GM23338 (cell line): ENCODE results near the gene SLC20A1. TPM values are rescaled to one million over a fixed set of nuclear protein-coding genes. Genes with fewer than 3 reads are reported as not detected.

Source experiments
- ATAC-seq: fragments of 200-7000 bp; cut with Tn5 transposase; 3 replicates; pipeline ENCODE4 v1.9.1; 2020
- DNase-seq: peaks from one replicate; pipeline ENCODE4 v3.0.0-alpha.2; 2015; ENCODE audit warnings: low spot score
- H2AFZ ChIP-seq: fragments of 200-600 bp; sonication (generic); 2 replicates; pipeline ENCODE4 v1.8.0; 2016; ENCODE audit warnings: antibody characterized with exemption, mild to moderate bottlenecking, moderate library complexity
- H3F3A ChIP-seq: fragments of 200-600 bp; sonication (generic); replicated peaks from 2 replicates; pipeline ENCODE4 v1.8.0; 2017; ENCODE audit warnings: antibody characterized with exemption, mixed run types, low read depth
- H3K27ac ChIP-seq: fragments of 200-600 bp; sonication (generic); 2 replicates; pipeline ENCODE4 v1.6.1; 2016; ENCODE audit warnings: low read depth
- H3K27me3 ChIP-seq: fragments of 200-600 bp; sonication (generic); 2 replicates; pipeline ENCODE4 v1.8.0; 2016; ENCODE audit warnings: mild to moderate bottlenecking, mixed run types, moderate library complexity; ENCODE audit not compliant: insufficient read depth
- H3K36me3 ChIP-seq: fragments of 200-600 bp; sonication (generic); 2 replicates; pipeline ENCODE4 v1.8.0; 2016; ENCODE audit warnings: mild to moderate bottlenecking; ENCODE audit not compliant: insufficient read depth
- H3K4me1 ChIP-seq: fragments of 200-600 bp; sonication (generic); 2 replicates; pipeline ENCODE4 v1.8.0; 2016; ENCODE audit warnings: mild to moderate bottlenecking, moderate library complexity; ENCODE audit not compliant: insufficient read depth
- H3K4me2 ChIP-seq: fragments of 200-600 bp; sonication (generic); 2 replicates; pipeline ENCODE4 v1.7.1; 2017; ENCODE audit warnings: mixed run types
- H3K4me3 ChIP-seq: fragments of 200-600 bp; sonication (generic); 2 replicates; pipeline ENCODE4 v1.6.1; 2016; ENCODE audit warnings: mixed run types
- H3K79me2 ChIP-seq: fragments of 200-600 bp; sonication (generic); replicated peaks from 2 replicates; pipeline ENCODE4 v1.8.0; 2017; ENCODE audit warnings: mild to moderate bottlenecking; ENCODE audit not compliant: insufficient read depth
- H3K9me2 ChIP-seq: fragments of 200-600 bp; sonication (generic); 2 replicates; pipeline ENCODE4 v1.8.0; 2017; ENCODE audit not compliant: insufficient read depth
- H4K20me1 ChIP-seq: fragments of 200-600 bp; sonication (generic); replicated peaks from 2 replicates; pipeline ENCODE4 v1.8.0; 2017; ENCODE audit warnings: mild to moderate bottlenecking; ENCODE audit not compliant: insufficient read depth
- H3K27ac Mint-ChIP-seq: 2 replicates; pipeline ENCODE4 v1.8.0; 2020; ENCODE audit warnings: inconsistent platforms, mild to moderate bottlenecking, moderate library complexity, mixed read lengths
- H3K27me3 Mint-ChIP-seq: 3 replicates; pipeline ENCODE4 v1.8.0; 2022; ENCODE audit warnings: low read depth, mild to moderate bottlenecking, moderate library complexity, mixed read lengths, inconsistent platforms; ENCODE audit not compliant: insufficient read depth, poor library complexity
- H3K36me3 Mint-ChIP-seq: 3 replicates; pipeline ENCODE4 v1.8.0; 2021; ENCODE audit warnings: low read depth, mild to moderate bottlenecking, inconsistent platforms, moderate library complexity, mixed read lengths
- H3K4me1 Mint-ChIP-seq: 3 replicates; pipeline ENCODE4 v1.8.0; 2020; ENCODE audit warnings: mild to moderate bottlenecking, inconsistent platforms, mixed read lengths
- H3K4me3 Mint-ChIP-seq: 3 replicates; pipeline ENCODE4 v1.8.0; 2021; ENCODE audit warnings: moderate library complexity, mild to moderate bottlenecking, inconsistent platforms, mixed read lengths
- H3K9me3 Mint-ChIP-seq: 3 replicates; pipeline ENCODE4 v1.8.0; 2020; ENCODE audit warnings: moderate library complexity, mild to moderate bottlenecking, inconsistent platforms, mixed read lengths
- EZH2 ChIP-seq: fragments of 200-600 bp; sonication (generic); IDR thresholded peaks from one replicate; pipeline ENCODE4 v1.8.0; 2017; ENCODE audit warnings: antibody characterized with exemption, mild to moderate bottlenecking, low read depth; ENCODE audit not compliant: unreplicated experiment
- EZH2phosphoT487 ChIP-seq: fragments of 200-600 bp; sonication (generic); IDR thresholded peaks from one replicate; pipeline ENCODE4 v1.8.1; 2018; ENCODE audit warnings: antibody characterized with exemption; ENCODE audit not compliant: unreplicated experiment
- JUNB ChIP-seq: IDR thresholded peaks from one replicate; pipeline ENCODE4 v1.6.1; 2016; ENCODE audit warnings: antibody characterized with exemption; ENCODE audit not compliant: unreplicated experiment
- NANOG ChIP-seq: IDR thresholded peaks from 2 replicates; pipeline ENCODE4 v1.6.1; 2016; ENCODE audit warnings: antibody characterized with exemption, borderline replicate concordance
- POLR2AphosphoS5 ChIP-seq: IDR thresholded peaks from 2 replicates; pipeline ENCODE4 v1.6.1; 2016; ENCODE audit warnings: antibody characterized with exemption, low read depth
- ZNF114 ChIP-seq: fragments of 250-450 bp; sonication (Bioruptor Pico); IDR thresholded peaks from 2 replicates; pipeline ENCODE4 v1.5.0; 2020; ENCODE audit warnings: mild to moderate bottlenecking, moderate library complexity
- ZNF331 ChIP-seq: fragments of 250-450 bp; sonication (Bioruptor Pico); IDR thresholded peaks from 2 replicates; pipeline ENCODE4 v1.5.0; 2020; ENCODE audit warnings: low read depth, mild to moderate bottlenecking, moderate library complexity
- polyA plus RNA-seq: library from polyadenylated mRNA; unstranded; fragments of >200 nt; fragmentation: Nextera tagmentation; extraction: Ambion mirVana; gene quantifications from 2 replicates; pipeline ENCODE4 v1.2.1, GENCODE V29; 2016
- total RNA-seq: library from RNA; depleted of rRNA; stranded (reverse); fragments of >200 nt; shearing (Covaris generic); gene quantifications from 2 replicates; pipeline ENCODE4 v1.2.3, GENCODE V29; 2014
- TF ChIP-seq, protein P1 (sequence below): IDR thresholded peaks from 2 replicates; pipeline ENCODE4 v1.6.1; 2016; ENCODE audit warnings: antibody characterized with exemption
- TF ChIP-seq, protein P2 (sequence below), 2 experiments: fragments of 200-600 bp in 1 of 2; sonication (generic) in 1 of 2; conservative IDR thresholded peaks; 2 replicates each; pipeline versions ENCODE4 v1.5.1 to v1.6.1; 2016 to 2017; ENCODE audit warnings: antibody characterized with exemption in 2 of 2, low read depth in 2 of 2, mild to moderate bottlenecking in 2 of 2, moderate library complexity in 1 of 2

The SLC20A1 gene
- total and polyA plus RNA-seq, 2 experiments from 2014 or later = 52.9 to 84.3 TPM

DNA sequence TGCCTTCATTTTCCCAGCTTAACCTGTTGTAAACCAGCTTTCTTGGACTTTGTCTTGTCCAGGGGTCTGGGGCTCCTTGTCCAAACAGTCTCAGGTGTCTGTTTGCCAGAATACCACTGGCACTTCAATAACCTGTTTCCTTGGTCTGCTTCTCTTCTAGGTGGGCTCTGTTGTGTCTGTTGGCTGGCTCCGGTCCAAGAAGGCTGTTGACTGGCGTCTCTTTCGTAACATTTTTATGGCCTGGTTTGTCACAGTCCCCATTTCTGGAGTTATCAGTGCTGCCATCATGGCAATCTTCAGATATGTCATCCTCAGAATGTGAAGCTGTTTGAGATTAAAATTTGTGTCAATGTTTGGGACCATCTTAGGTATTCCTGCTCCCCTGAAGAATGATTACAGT lies 17.0 kb downstream of the SLC20A1 start:
- no peak overlapping the region for H2AFZ ChIP-seq
- H3K27ac ChIP-seq = no peak overlapping the region
- no peaks in the 10 kb centered on the region for H3K9me3 Mint-ChIP-seq
- no peak for DNase-seq
- no peak overlapping the region for H3K4me3 ChIP-seq
- peaks cover 34% of the 10 kb centered on the region for H4K20me1 ChIP-seq
- H3K27ac Mint-ChIP-seq = no peak overlapping the region
- H3K9me2 ChIP-seq = no peaks in the 10 kb centered on the region
- H3K4me3 Mint-ChIP-seq = no peak overlapping the region
- H3K79me2 ChIP-seq = peaks cover 11% of the 10 kb centered on the region; the same call in 1 of the 2 replicates
- TF ChIP-seq NANOG = no peak
- H3F3A ChIP-seq = 0 out of 2 replicates have a peak, but pooled peaks cover 5% of the 10 kb centered on the region
- H3K27me3 ChIP-seq = no peaks in the 10 kb centered on the region
- no peak for ATAC-seq
- H3K27me3 Mint-ChIP-seq = peaks cover 2% of the 10 kb centered on the region
- H3K36me3 ChIP-seq = peaks cover 58% of the 10 kb centered on the region
- H3K4me2 ChIP-seq = no peak overlapping the region
- no peaks in the 10 kb centered on the region for H3K4me1 Mint-ChIP-seq
- H3K36me3 Mint-ChIP-seq = peaks cover 70% of the 10 kb centered on the region
- no peaks in the 10 kb centered on the region for H3K4me1 ChIP-seq

DNA sequence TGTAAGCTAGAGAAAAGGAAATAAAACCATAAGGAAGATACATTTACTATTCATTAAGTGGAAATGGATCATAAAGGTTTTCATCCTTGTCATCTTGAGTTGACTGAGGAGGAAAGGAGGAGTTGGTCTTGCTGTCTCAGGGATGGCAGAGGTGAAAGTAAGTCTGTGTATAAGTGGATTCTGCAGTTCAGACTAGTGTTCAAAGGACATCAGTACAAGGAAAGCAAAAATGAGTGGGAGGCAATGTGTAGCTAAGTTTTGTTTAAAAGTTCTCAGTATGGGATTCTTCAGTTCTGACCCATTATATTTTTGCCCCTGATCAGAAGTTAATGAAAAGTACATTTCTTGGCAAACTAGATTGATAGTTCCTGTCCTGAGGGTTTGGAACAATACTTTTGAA lies 18.9 kb downstream of the SLC20A1 start:
- Mint-ChIP-seq H3K4me1 (no peaks in the 10 kb centered on the region), H3K27me3 (no peaks in the 10 kb centered on the region), H3K4me3 (no peak overlapping the region), H3K9me3 (no peaks in the 10 kb centered on the region), H3K27ac (no peak overlapping the region; the same call in 1 of the 2 replicates), H3K36me3 (peaks cover 50% of the 10 kb centered on the region)
- H3K36me3 ChIP-seq = peaks cover 39% of the 10 kb centered on the region
- TF ChIP-seq EZH2phosphoT487 (no peak), ZNF114 (no peak), JUNB (no peak)
- no peak overlapping the region for H3K4me2 ChIP-seq
- H3K4me3 ChIP-seq = no peak overlapping the region
- DNase-seq (no peak), ATAC-seq (no peak)
- H3F3A ChIP-seq = 0 out of 2 replicates have a peak, but pooled peaks cover 5% of the 10 kb centered on the region
- no peaks in the 10 kb centered on the region for H3K27me3 ChIP-seq
- no peak overlapping the region for H3K27ac ChIP-seq
- H4K20me1 ChIP-seq = peaks cover 27% of the 10 kb centered on the region
- H3K9me2 ChIP-seq = no peaks in the 10 kb centered on the region
- H2AFZ ChIP-seq = no peak overlapping the region
- H3K4me1 ChIP-seq = no peaks in the 10 kb centered on the region
- H3K79me2 ChIP-seq = peaks cover 4% of the 10 kb centered on the region; the same call in 1 of the 2 replicates

DNA sequence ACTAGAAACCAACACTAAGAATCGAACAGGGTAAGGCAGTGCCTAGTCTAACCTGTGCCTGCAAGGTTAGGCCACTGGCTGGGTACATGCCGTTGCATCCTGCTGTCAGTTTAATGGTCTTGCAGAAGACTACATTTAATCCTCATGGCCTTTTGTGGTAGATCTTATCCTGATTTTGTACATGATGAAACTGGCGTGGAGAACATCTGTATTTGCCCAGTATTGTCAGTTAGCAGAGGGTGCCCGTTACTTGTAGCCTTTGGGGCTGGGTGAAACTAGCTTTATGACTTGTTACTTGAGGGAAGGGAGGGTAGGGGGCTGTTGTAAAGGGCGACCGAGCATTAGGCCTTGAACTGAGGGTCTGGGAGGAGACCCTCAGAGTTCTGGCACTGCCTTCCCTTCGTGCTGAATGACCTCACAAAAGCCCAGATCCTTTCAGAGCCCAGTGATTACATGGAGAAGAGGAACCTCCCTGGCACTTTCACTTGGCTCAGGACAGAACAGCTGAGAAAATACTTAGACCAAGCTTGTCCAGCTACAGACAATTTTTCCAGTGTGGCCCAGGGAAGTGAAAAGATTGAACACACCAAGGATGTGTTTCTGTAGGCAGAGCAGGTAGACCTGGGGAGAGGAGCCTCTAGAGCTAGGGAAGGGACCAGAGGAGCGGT lies 19.5 kb downstream of the SLC20A1 start:
- H3K27ac ChIP-seq = peak overlapping the region; percentile 72; the same call in 1 of the 2 replicates
- no peak overlapping the region for H3K4me3 ChIP-seq
- H2AFZ ChIP-seq = no peak overlapping the region
- no peaks in the 10 kb centered on the region for H3K4me1 ChIP-seq
- ATAC-seq = no peak; the same call in 2 of the 3 replicates
- no peaks in the 10 kb centered on the region for H3K4me1 Mint-ChIP-seq
- H3K9me2 ChIP-seq = no peaks in the 10 kb centered on the region
- no peaks in the 10 kb centered on the region for H3K27me3 Mint-ChIP-seq
- no peaks in the 10 kb centered on the region for H3K27me3 ChIP-seq
- H3K27ac Mint-ChIP-seq = no peak overlapping the region
- no peaks in the 10 kb centered on the region; the same call in 1 of the 2 replicates for H3K79me2 ChIP-seq
- peaks cover 45% of the 10 kb centered on the region for H3K36me3 Mint-ChIP-seq
- no peak overlapping the region for H3K4me2 ChIP-seq
- TF ChIP-seq, protein P1, sequence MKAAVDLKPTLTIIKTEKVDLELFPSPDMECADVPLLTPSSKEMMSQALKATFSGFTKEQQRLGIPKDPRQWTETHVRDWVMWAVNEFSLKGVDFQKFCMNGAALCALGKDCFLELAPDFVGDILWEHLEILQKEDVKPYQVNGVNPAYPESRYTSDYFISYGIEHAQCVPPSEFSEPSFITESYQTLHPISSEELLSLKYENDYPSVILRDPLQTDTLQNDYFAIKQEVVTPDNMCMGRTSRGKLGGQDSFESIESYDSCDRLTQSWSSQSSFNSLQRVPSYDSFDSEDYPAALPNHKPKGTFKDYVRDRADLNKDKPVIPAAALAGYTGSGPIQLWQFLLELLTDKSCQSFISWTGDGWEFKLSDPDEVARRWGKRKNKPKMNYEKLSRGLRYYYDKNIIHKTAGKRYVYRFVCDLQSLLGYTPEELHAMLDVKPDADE = no peak
- TF ChIP-seq POLR2AphosphoS5 (no peak), EZH2 (no peak), ZNF331 (CRISPR knock-in tag) (no peak), JUNB (no peak)
- TF ChIP-seq, protein P2, sequence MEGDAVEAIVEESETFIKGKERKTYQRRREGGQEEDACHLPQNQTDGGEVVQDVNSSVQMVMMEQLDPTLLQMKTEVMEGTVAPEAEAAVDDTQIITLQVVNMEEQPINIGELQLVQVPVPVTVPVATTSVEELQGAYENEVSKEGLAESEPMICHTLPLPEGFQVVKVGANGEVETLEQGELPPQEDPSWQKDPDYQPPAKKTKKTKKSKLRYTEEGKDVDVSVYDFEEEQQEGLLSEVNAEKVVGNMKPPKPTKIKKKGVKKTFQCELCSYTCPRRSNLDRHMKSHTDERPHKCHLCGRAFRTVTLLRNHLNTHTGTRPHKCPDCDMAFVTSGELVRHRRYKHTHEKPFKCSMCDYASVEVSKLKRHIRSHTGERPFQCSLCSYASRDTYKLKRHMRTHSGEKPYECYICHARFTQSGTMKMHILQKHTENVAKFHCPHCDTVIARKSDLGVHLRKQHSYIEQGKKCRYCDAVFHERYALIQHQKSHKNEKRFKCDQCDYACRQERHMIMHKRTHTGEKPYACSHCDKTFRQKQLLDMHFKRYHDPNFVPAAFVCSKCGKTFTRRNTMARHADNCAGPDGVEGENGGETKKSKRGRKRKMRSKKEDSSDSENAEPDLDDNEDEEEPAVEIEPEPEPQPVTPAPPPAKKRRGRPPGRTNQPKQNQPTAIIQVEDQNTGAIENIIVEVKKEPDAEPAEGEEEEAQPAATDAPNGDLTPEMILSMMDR (conservative IDR thresholded peaks at IDR 0.05; ENCODE audit: low read depth in 2 of 2) = no peak
- H3F3A ChIP-seq = 0 out of 2 replicates have a peak, but pooled peaks cover 5% of the 10 kb centered on the region
- peaks cover 33% of the 10 kb centered on the region for H3K36me3 ChIP-seq
- no peak for DNase-seq
- no peak overlapping the region for H3K4me3 Mint-ChIP-seq
- H3K9me3 Mint-ChIP-seq = no peaks in the 10 kb centered on the region
- H4K20me1 ChIP-seq = peaks cover 22% of the 10 kb centered on the region
